ENCODE data around the gene PKHD1.

DNA sequence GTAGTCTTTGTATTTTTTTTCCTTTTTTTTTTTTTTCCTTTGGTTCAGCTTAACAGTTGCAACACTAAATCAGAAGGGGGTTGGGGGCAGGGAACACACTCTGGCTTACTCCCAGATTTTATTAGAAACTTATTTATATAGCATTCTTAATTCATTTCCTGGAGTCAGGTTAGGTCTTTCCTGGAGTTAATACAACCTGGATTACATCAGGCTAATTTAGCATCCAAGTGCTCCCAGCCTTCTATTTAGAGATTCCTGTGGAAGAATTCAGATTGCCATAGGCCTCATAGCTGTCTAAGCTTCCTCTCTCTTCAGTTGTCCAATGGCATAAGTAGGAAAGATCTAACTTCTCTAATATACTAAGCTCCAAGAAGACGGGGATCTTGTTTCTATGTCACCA is 35.8 kb upstream of the PKHD1 start:
- TF ChIP-seq CTCF (conservative IDR thresholded peaks at IDR 0.05; ENCODE audit: low read depth, low read length) = no peak
- no peak for TF ChIP-seq EZH2 (IDR thresholded peaks at IDR 0.05; ENCODE audit: borderline replicate concordance, low read depth, low read length, poor library complexity, severe bottlenecking)
